Effector memory CD8-positive, alpha-beta T cell (primary cell): ENCODE measurements around the gene B3GALT5.

Source experiments
- ATAC-seq: fragments of 150-1000 bp; cut with Tn5 transposase; replicated peaks from 2 replicates; pipeline ENCODE4 v1.10.0; 2021; ENCODE audit warnings: mild to moderate bottlenecking, moderate library complexity
- DNase-seq, 3 experiments: peaks; one replicate each; pipeline ENCODE4 v3.0.0; 2021
- H3K27ac Mint-ChIP-seq, 2 donors: one replicate each; pipeline ENCODE4 v1.8.0; 2022; ENCODE audit warnings: mild to moderate bottlenecking in 2 of 2, mixed read lengths in 2 of 2, moderate library complexity in 2 of 2
- H3K27me3 Mint-ChIP-seq, 2 donors: one replicate each; pipeline ENCODE4 v1.8.0; 2022; ENCODE audit warnings: mixed read lengths in 2 of 2
- H3K36me3 Mint-ChIP-seq: one replicate; pipeline ENCODE4 v1.8.0; 2022; ENCODE audit warnings: mild to moderate bottlenecking, moderate library complexity, mixed read lengths; ENCODE audit not compliant: insufficient read depth
- H3K4me1 Mint-ChIP-seq, 2 donors: one replicate each; pipeline ENCODE4 v1.8.0; 2022; ENCODE audit warnings: low read depth in 2 of 2, mixed read lengths in 2 of 2
- H3K4me3 Mint-ChIP-seq, 2 donors: one replicate each; pipeline ENCODE4 v1.8.0; 2022; ENCODE audit warnings: mild to moderate bottlenecking in 2 of 2, mixed read lengths in 2 of 2, moderate library complexity in 2 of 2
- H3K9me3 Mint-ChIP-seq, 2 donors: one replicate each; pipeline ENCODE4 v1.8.0; 2022; ENCODE audit warnings: mixed read lengths in 2 of 2

Gene B3GALT5

DNA sequence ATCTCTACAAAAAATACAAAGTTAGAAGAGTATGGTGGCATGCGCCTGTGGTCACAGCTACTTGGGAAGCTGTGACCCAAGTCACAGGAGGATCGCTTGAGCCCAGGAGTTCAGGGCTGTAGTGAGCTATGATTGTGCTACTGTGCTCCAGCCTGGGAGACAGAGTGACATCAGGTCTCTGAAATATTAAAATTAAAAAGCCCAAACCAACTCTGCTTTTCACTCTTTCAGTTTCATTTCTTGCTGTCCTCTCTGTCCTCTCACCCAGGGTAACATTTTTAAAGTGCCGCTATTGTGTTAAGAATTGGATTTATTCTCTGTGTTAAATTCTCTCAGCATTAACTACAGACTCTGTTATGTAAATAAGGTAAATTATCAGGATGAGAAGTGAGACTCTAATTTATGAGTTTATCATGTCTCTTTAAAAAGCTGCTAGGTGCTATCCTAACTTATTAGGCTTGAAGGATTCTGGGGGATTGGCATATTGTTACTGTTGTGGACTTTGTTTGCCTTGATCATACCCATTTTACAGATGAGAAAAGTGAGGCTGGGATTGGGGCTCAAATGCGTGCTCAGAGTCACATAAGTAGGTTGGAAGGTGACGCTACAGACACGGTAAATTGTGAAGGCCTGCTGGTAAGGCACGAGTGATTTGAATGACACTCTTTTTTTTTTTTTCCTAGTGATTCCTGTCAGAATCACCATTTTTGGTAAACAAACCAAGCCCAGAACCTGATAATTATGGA lies 46.5 kb downstream of the B3GALT5 start:
- no peak overlapping the region for H3K4me3 Mint-ChIP-seq
- H3K9me3 Mint-ChIP-seq = no peaks in the 10 kb centered on the region
- peaks cover 0 to 1% of the 10 kb centered on the region in 2 donors for H3K4me1 Mint-ChIP-seq
- no peak overlapping the region for H3K27ac Mint-ChIP-seq
- ATAC-seq (no peak), DNase-seq (no peak)
- peaks cover 5% of the 10 kb centered on the region for H3K36me3 Mint-ChIP-seq
- peaks cover 0 to 8% of the 10 kb centered on the region in 2 donors for H3K27me3 Mint-ChIP-seq

- Mint-ChIP-seq H3K9me3 (peaks cover 0 to 5% of the 10 kb centered on the region in 2 donors), H3K36me3 (peaks cover 5% of the 10 kb centered on the region), H3K4me3 (no peak overlapping the region), H3K27me3 (peaks cover 0 to 8% of the 10 kb centered on the region in 2 donors), H3K27ac (no peak overlapping the region), H3K4me1 (peaks cover 0 to 4% of the 10 kb centered on the region in 2 donors)
- ATAC-seq (no peak), DNase-seq (no peak)
These were observed 47.6 kb downstream of the B3GALT5 start for GRCh38 chr21:39660191-39660980.

- no peak for DNase-seq
- H3K36me3 Mint-ChIP-seq = peaks cover 5% of the 10 kb centered on the region
- no peak overlapping the region for H3K27ac Mint-ChIP-seq
- no peak overlapping the region for H3K4me3 Mint-ChIP-seq
- ATAC-seq = no peak
- H3K9me3 Mint-ChIP-seq = peaks cover 0 to 7% of the 10 kb centered on the region in 2 donors
- peaks cover 0 to 6% of the 10 kb centered on the region in 2 donors for H3K4me1 Mint-ChIP-seq
- peaks cover 0 to 8% of the 10 kb centered on the region in 2 donors for H3K27me3 Mint-ChIP-seq
These were observed 48.4 kb downstream of the B3GALT5 start for GRCh38 chr21:39661121-39661520.

DNA sequence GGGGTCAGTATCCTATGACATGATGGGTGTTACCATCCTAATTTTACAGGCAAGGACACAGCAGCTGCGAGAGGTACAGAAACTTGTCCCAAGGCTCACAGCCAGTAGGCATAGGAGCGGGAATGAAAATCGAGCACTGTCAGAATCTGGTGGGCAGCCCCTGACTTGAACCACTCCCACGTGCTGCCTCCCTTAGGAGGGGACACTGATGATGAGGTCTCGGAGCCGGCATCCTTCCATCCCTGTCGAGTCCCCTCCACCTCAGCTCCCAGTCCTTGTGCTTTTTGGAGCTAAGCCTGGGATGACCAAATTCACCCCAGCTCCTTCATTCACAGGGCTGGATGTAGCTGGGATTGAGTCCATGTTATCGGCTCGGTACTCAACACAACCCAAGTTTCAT lies 49.0 kb downstream of the B3GALT5 start:
- ATAC-seq (no peak), DNase-seq (no peak)
- Mint-ChIP-seq H3K36me3 (peaks cover 2% of the 10 kb centered on the region), H3K4me1 (peaks cover 0 to 6% of the 10 kb centered on the region in 2 donors), H3K27me3 (peaks cover 0 to 3% of the 10 kb centered on the region in 2 donors), H3K9me3 (peaks cover 0 to 7% of the 10 kb centered on the region in 2 donors), H3K4me3 (no peak overlapping the region), H3K27ac (no peak overlapping the region)

DNA sequence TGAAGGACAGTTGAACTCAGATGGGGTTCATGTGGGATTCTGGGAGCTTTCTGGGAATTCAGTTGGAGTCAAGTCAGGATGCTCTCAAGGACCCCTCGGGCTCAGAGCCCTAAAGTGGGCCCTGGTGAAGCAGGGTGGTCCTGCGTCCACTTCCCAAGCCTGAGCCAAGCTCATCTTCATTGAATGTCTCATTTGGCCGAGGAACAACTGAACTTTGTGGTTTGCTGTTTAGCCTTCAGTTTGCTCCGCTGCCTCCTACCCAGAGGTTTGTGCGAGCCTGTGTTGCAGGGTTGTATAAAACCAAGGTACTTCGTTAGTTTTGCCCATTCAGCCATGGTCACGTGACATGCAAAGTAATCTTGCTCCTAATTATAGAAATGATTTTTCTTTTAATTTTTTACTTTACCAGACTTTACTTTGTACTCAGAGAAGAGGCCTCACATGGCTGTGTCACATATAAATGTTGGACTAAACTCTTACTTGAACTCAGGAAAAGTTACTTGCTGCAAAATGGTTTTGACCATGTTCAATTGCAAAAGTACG lies 49.7 kb downstream of the B3GALT5 start:
- H3K9me3 Mint-ChIP-seq = peaks cover 0 to 7% of the 10 kb centered on the region in 2 donors
- H3K27ac Mint-ChIP-seq = no peak overlapping the region
- no peak overlapping the region for H3K4me3 Mint-ChIP-seq
- DNase-seq (no peak), ATAC-seq (no peak)
- H3K36me3 Mint-ChIP-seq = peaks cover 2% of the 10 kb centered on the region
- H3K27me3 Mint-ChIP-seq = no peaks in the 10 kb centered on the region
- H3K4me1 Mint-ChIP-seq = peaks cover 0 to 6% of the 10 kb centered on the region in 2 donors

- DNase-seq = no peak
- no peak overlapping the region for H3K27ac Mint-ChIP-seq
- no peak for ATAC-seq
These were observed 50.3 kb downstream of the B3GALT5 start for GRCh38 chr21:39663066-39663465.

DNA sequence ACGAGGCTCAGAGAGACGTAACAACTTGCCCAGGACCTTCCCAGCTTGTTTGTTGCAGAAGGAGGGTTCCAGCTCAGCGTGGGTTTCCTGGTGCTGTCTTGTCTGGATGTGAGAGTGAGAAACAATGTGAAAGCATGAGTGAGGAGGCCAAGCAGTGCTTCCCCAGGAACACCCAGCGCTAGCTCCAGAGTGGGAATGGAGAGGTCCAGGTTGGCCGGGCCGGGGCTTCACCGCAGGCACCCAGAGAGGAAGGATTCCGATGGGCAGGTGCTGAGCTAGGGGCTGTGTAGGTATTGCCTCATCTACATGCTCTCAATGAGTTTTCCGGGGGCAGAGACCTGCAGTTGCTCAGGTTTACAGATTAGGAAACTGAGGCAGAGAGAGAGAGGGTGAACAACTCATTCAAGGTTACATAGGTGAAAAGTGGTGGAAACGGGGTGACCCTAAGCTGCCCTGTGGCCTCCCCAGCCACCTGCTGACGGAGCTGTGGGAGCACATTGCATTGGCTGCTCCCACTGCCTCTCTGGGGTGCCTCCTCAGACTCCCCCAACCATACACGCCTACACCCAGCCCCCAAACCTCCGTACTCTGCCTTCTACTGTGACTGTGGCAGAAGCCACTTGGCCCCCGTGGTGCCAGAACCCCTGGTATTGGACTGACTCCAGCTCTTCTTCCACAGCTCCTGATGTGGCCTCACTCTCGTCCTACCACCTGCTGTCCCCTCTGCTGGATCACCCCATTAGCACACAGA lies 51.2 kb downstream of the B3GALT5 start:
- Mint-ChIP-seq H3K36me3 (peaks cover 2% of the 10 kb centered on the region), H3K4me3 (no peak overlapping the region), H3K27ac (no peak overlapping the region), H3K9me3 (peaks cover 0 to 7% of the 10 kb centered on the region in 2 donors), H3K4me1 (peaks cover 0 to 6% of the 10 kb centered on the region in 2 donors), H3K27me3 (no peaks in the 10 kb centered on the region)
- ATAC-seq (no peak), DNase-seq (no peak)

More at GRCh38 chr21:39663066-39663465, 50.3 kb downstream of the B3GALT5 start:
- Mint-ChIP-seq H3K4me3 (no peak overlapping the region), H3K36me3 (peaks cover 2% of the 10 kb centered on the region), H3K27me3 (no peaks in the 10 kb centered on the region), H3K4me1 (peaks cover 0 to 6% of the 10 kb centered on the region in 2 donors), H3K9me3 (peaks cover 0 to 7% of the 10 kb centered on the region in 2 donors)

GRCh38 chr21:39664586-39664985 lies 51.8 kb downstream of the B3GALT5 start:
- Mint-ChIP-seq H3K27me3 (no peaks in the 10 kb centered on the region), H3K27ac (no peak overlapping the region), H3K36me3 (peaks cover 2% of the 10 kb centered on the region), H3K4me1 (peaks cover 0 to 6% of the 10 kb centered on the region in 2 donors), H3K9me3 (peaks cover 0 to 7% of the 10 kb centered on the region in 2 donors), H3K4me3 (no peak overlapping the region)
- DNase-seq (no peak), ATAC-seq (no peak)

DNA sequence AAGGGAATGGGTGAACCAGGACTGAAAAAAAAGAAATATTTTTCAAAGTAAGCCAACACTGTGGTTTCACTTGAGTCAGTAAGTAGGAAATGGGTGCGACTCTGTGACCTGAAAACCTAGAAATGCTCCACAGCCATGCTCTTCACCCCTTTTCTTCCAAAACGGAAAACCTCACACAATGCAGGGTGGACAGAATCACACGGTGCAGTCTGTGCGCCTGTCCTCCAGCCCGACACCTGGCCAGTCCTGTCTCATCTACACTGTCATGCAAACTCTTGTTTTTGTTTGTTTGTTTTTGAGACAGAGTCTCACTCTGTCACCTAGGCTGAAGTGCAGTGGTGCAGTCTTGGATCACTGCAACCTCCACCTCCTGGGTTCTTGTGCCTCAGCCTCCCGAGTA lies 53.3 kb downstream of the B3GALT5 start:
- ATAC-seq = peak; percentile 91
- DNase-seq = peak in 1 of 3 experiments; percentile 4
- H3K36me3 Mint-ChIP-seq = peaks cover 2% of the 10 kb centered on the region
- H3K9me3 Mint-ChIP-seq = peaks cover 0 to 7% of the 10 kb centered on the region in 2 donors
- H3K27ac Mint-ChIP-seq = peak overlapping the region in 1 of 2 donors; percentile 1
- no peaks in the 10 kb centered on the region for H3K27me3 Mint-ChIP-seq
- peaks cover 0 to 9% of the 10 kb centered on the region in 2 donors for H3K4me1 Mint-ChIP-seq
- peak overlapping the region in 1 of 2 donors; percentile 15 for H3K4me3 Mint-ChIP-seq

- H3K27me3 Mint-ChIP-seq = no peaks in the 10 kb centered on the region
- H3K27ac Mint-ChIP-seq = peak overlapping the region in 1 of 2 donors; percentile 1
- ATAC-seq (no peak), DNase-seq (no peak)
- peaks cover 0 to 9% of the 10 kb centered on the region in 2 donors for H3K4me1 Mint-ChIP-seq
- peaks cover 0 to 7% of the 10 kb centered on the region in 2 donors for H3K9me3 Mint-ChIP-seq
- H3K36me3 Mint-ChIP-seq = no peaks in the 10 kb centered on the region
- H3K4me3 Mint-ChIP-seq = peak overlapping the region in 1 of 2 donors; percentile 15
These were observed 54.1 kb downstream of the B3GALT5 start for GRCh38 chr21:39666681-39667315.

DNA sequence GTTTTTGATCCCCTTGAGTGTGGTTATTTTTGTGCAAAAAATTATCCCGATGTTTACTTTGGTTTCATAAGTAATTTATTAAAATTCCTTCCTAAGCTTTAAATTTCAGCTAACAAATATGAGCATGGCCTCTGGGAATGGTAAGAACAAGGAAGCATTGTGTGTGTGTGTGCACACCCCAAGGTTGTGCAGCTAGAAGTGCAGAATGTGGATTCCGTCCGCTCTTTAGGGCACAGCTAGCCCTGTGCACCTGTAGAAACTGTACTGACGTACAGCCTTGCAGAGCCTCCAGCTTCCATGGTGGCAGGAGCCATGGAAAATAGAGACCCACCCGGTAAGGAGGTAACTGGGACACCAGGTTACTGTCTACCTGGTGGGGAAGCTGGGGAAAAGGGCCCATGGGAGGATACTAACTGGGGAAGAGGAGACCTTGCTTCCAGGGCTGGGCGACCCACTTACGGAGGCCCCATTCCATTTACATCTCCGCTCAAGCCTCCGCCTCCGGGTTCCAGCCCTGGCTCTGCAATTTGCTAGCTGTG lies 54.7 kb downstream of the B3GALT5 start:
- peaks cover 0 to 7% of the 10 kb centered on the region in 2 donors for H3K9me3 Mint-ChIP-seq
- no peak for DNase-seq
- no peaks in the 10 kb centered on the region for H3K27me3 Mint-ChIP-seq
- H3K36me3 Mint-ChIP-seq = no peaks in the 10 kb centered on the region
- H3K4me3 Mint-ChIP-seq = no peak overlapping the region
- H3K27ac Mint-ChIP-seq = no peak overlapping the region
- no peak for ATAC-seq
- H3K4me1 Mint-ChIP-seq = peaks cover 0 to 9% of the 10 kb centered on the region in 2 donors

DNA sequence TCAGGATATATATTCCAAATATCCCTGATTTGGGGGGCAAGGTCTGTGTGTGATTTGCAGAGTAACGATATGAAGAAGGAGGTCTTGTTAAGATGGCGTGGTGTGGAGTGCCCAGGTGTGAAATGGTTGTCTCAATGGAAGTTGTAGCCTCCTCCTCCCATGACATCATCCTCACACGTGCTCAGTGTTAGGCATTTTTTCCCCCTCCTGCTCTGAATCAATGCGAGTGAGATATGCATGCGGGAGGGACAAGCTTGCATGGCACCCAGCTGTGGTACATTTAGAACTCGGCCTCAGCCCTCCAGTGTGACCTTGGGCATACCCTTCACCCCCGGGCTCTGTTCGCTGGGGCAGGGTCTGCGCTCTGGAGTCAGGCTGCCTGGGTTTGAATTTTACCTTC lies 55.6 kb downstream of the B3GALT5 start:
- ATAC-seq (no peak), DNase-seq (no peak)
- Mint-ChIP-seq H3K36me3 (no peaks in the 10 kb centered on the region), H3K27ac (no peak overlapping the region), H3K4me1 (peaks cover 0 to 9% of the 10 kb centered on the region in 2 donors), H3K4me3 (no peak overlapping the region), H3K9me3 (peaks cover 0 to 7% of the 10 kb centered on the region in 2 donors), H3K27me3 (peaks cover under 1 to 1% of the 10 kb centered on the region in 2 donors)
